Neutrophil (primary cell): ENCODE results near the gene FBXL17.

Experiments
- H3K27ac ChIP-seq: fragments of 200-600 bp; sonication (generic); 2 replicates; pipeline ENCODE4 v1.5.1; 2016; ENCODE audit warnings: mild to moderate bottlenecking, moderate library complexity
- H3K27me3 ChIP-seq: fragments of 200-600 bp; sonication (generic); 2 replicates; pipeline ENCODE4 v1.6.0; 2016; ENCODE audit warnings: mild to moderate bottlenecking
- H3K36me3 ChIP-seq: fragments of 200-600 bp; sonication (generic); 2 replicates; pipeline ENCODE4 v1.5.1; 2017
- H3K4me1 ChIP-seq, 2 experiments: fragments of 200-600 bp in 1 of 2; sonication (generic) in 1 of 2; 1 replicate in 1 of 2; 2 replicates in 1 of 2; pipeline versions ENCODE4 v1.5.1 to v1.6.1; 2013 to 2016; ENCODE audit warnings: low read depth in 1 of 2, low read length in 1 of 2, mild to moderate bottlenecking in 1 of 2, moderate library complexity in 1 of 2; ENCODE audit not compliant: control insufficient read depth in 1 of 2, insufficient read depth in 1 of 2
- H3K4me3 ChIP-seq, 2 experiments: fragments of 200-600 bp in 1 of 2; sonication (generic) in 1 of 2; 1 replicate in 1 of 2; 2 replicates in 1 of 2; pipeline ENCODE4 v1.5.1; 2013 to 2016; ENCODE audit warnings: low read depth in 1 of 2, low read length in 1 of 2, mild to moderate bottlenecking in 1 of 2, moderate library complexity in 1 of 2
- H3K9me3 ChIP-seq: fragments of 200-600 bp; sonication (generic); 2 replicates; pipeline ENCODE4 v1.5.1; 2016
- CTCF ChIP-seq: fragments of 200-600 bp; sonication (generic); IDR thresholded peaks from 2 replicates; pipeline ENCODE4 v1.5.1; 2016; ENCODE audit warnings: antibody characterized with exemption

Gene FBXL17

GRCh38 chr5:108387758-108388157 lies 5.9 kb upstream of the FBXL17 start:
- Histone ChIP-seq H3K4me1 (peaks cover 17 to 29% of the 10 kb centered on the region in 2 experiments), H3K9me3 (no peaks in the 10 kb centered on the region), H3K27me3 (peaks cover 5% of the 10 kb centered on the region), H3K4me3 (no peak overlapping the region), H3K27ac (no peak overlapping the region), H3K36me3 (no peaks in the 10 kb centered on the region)
- no peak for TF ChIP-seq CTCF

- Histone ChIP-seq H3K27me3 (peaks cover 5% of the 10 kb centered on the region), H3K9me3 (no peaks in the 10 kb centered on the region), H3K27ac (no peak overlapping the region), H3K36me3 (no peaks in the 10 kb centered on the region), H3K4me3 (no peak overlapping the region), H3K4me1 (peaks cover 20 to 31% of the 10 kb centered on the region in 2 experiments)
- TF ChIP-seq CTCF: no peak
Measured at GRCh38 chr5:108386345-108387061, 4.6 kb upstream of the FBXL17 start.

DNA sequence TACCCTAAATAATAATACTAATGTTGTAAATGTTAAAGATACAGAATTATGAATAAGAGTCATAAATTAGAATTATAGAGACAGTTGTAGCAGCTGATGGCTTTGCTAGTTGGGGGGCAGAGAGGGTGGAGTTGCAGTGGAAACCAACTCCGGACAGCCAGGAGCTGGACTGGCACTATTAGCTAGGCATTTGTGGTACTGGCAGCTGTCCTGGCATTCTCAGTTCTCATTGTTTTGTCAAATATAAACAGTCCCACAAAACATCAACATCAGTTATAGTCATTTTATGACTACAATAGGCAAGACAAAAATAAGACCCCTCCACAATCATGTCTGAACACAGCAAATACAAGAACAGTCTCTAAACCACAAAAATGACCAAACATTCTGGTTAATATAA lies 2.8 kb upstream of the FBXL17 start:
- no peak for TF ChIP-seq CTCF
- no peak overlapping the region for H3K4me3 ChIP-seq
- no peaks in the 10 kb centered on the region for H3K9me3 ChIP-seq
- H3K27ac ChIP-seq: peak overlapping the region; percentile 6
- H3K36me3 ChIP-seq: no peaks in the 10 kb centered on the region
- no peaks in the 10 kb centered on the region for H3K27me3 ChIP-seq
- H3K4me1 ChIP-seq: peaks cover 27 to 40% of the 10 kb centered on the region in 2 experiments

- no peak for TF ChIP-seq CTCF
- Histone ChIP-seq H3K4me1 (peaks cover 32 to 47% of the 10 kb centered on the region in 2 experiments), H3K9me3 (no peaks in the 10 kb centered on the region), H3K27ac (peak overlapping the region; percentile 96), H3K36me3 (no peaks in the 10 kb centered on the region), H3K4me3 (peak overlapping the region; percentile 87 to 94), H3K27me3 (no peaks in the 10 kb centered on the region)
Measured at GRCh38 chr5:108382784-108383330, 959 bp upstream of the FBXL17 start.

- H3K4me1 ChIP-seq: peaks cover 32 to 47% of the 10 kb centered on the region in 2 experiments
- H3K36me3 ChIP-seq: no peaks in the 10 kb centered on the region
- TF ChIP-seq CTCF: no peak
- peak overlapping the region; percentile 87 to 94 for H3K4me3 ChIP-seq
- H3K27me3 ChIP-seq: no peaks in the 10 kb centered on the region
- H3K27ac ChIP-seq: peak overlapping the region; percentile 96
- H3K9me3 ChIP-seq: no peaks in the 10 kb centered on the region
Measured at GRCh38 chr5:108381350-108381953, 446 bp downstream of the FBXL17 start.
